ENCODE measurements around the gene NLRP10.
A peak's percentile ranks its signal among the peaks of the same experiment; 100 is the strongest.
"Not testable (repeated sequence)": the region's sequence is repeated elsewhere in the genome, so short reads cannot be mapped to it uniquely, and the experiment has no call there.

The NLRP10 gene

DNA sequence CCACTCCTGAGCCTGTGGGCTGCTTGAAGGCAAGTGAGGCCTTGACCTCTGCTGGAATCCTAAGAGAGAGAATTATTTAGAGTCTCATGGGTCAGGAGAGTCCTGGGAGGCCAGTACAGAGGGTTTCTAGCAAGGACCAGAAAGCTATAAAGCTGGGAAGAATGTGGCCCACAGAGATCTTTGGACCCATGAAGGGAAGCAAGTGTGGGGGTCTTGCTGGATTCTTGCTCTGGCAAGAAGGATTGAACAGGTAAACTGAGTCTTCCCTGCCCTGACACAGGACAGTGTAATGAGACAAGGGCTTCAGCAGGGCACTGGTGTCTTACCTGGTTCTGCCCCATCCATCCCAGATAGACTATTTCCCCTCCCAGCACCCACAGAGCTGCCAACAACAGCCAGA, 40.3 kb upstream of the NLRP10 start:
- TF ChIP-seq, protein P1, sequence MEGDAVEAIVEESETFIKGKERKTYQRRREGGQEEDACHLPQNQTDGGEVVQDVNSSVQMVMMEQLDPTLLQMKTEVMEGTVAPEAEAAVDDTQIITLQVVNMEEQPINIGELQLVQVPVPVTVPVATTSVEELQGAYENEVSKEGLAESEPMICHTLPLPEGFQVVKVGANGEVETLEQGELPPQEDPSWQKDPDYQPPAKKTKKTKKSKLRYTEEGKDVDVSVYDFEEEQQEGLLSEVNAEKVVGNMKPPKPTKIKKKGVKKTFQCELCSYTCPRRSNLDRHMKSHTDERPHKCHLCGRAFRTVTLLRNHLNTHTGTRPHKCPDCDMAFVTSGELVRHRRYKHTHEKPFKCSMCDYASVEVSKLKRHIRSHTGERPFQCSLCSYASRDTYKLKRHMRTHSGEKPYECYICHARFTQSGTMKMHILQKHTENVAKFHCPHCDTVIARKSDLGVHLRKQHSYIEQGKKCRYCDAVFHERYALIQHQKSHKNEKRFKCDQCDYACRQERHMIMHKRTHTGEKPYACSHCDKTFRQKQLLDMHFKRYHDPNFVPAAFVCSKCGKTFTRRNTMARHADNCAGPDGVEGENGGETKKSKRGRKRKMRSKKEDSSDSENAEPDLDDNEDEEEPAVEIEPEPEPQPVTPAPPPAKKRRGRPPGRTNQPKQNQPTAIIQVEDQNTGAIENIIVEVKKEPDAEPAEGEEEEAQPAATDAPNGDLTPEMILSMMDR (conservative IDR thresholded peaks at IDR 0.05; ENCODE audit: low read depth, low read length): no peak
- no peak for DNase-seq (ENCODE audit: low read depth)
- no peak overlapping the region for H3K4me3 ChIP-seq (ENCODE audit: low read depth, low read length)

DNA sequence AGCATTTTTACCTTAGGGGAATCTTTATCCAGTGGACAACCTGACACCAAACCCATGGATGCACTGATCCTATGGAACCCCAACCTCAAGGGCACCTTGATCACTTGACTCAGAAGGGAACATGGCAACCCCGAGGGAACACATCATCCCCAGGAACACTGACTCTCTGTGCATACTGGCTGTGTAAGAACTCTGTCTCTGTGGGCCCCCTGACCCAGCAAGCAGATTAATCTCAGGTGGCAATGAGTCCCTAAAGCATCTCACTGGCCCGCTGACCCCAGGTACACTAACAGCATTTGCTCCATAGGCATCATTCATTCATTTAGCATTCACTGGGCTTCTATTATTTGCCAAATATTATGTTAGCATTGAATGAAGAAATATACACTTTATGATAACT, 38.8 kb upstream of the NLRP10 start:
- TF ChIP-seq, protein P1 (conservative IDR thresholded peaks at IDR 0.05; ENCODE audit: low read depth, low read length): no peak
- no peak for DNase-seq (ENCODE audit: low read depth)

DNA sequence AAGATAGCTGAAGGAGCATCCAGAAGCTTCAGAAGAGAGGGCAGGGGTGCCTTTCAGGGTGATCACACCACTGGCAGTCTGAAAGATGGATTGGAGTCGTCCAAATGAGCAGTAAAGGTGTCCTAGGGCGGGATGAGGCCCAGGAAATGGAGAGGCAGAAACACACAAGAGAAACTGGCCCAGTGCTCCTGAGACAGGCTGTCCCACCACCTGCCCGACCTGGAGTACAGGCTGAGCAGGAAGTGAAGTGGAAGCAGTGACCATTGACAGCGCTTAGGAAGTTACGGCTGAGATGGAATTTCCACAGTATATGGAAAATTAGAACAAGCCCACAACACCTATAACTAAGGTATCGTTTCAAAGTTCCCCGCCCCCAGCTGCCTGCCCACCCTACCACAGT, 37.9 kb upstream of the NLRP10 start:
- TF ChIP-seq, protein P1 (conservative IDR thresholded peaks at IDR 0.05; ENCODE audit: low read depth, low read length): no peak
- no peak for DNase-seq (ENCODE audit: low read depth)
- no peak overlapping the region for H3K4me3 ChIP-seq (ENCODE audit: low read depth, low read length)

More for the DNA sequence above, 38.8 kb upstream of the NLRP10 start:
- H3K4me3 ChIP-seq (ENCODE audit: low read depth, low read length): no peak overlapping the region

DNA sequence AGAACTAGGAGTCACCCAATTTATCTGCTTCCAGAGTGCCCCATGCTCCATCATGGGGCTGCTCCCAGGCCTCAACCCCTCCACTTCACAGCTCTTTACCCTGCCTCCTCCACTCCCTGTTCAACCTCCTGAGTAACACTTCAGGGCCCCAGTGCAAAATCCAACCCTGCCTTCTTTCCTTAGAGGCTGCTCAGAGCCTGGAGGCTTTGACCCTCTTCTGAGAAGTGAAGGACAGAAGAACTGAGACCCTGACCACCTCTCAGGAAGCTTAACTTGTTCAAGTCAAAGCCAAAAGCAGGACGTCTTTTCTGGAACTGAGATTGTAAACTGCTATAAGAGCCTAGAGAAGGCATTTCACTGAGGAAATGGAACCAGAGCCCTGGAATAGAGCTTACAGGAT, 37.4 kb upstream of the NLRP10 start:
- TF ChIP-seq, protein P1 (conservative IDR thresholded peaks at IDR 0.05; ENCODE audit: low read depth, low read length): no peak
- H3K4me3 ChIP-seq (ENCODE audit: low read depth, low read length): no peak overlapping the region
- no peak for DNase-seq (ENCODE audit: low read depth)

DNA sequence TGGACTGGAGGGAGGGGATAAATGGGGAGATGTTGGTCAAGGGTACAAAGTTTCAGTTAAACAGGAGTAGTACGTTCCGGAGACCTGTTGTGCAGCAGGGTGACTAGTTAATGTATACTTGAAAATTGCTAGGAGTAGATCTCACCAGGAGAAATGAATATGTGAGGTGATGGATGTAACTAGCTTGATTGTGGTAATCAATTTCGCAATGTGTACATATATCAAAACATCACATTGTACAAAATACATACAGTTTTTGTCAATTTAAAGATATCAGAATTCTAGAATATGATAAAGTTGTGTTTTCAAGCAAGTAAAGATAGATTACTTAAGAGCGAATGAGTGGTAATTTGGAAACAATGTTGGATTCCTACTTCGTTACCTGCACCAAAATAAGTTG, 35.1 kb upstream of the NLRP10 start:
- no peak for DNase-seq (ENCODE audit: low read depth)
- TF ChIP-seq, protein P1 (conservative IDR thresholded peaks at IDR 0.05; ENCODE audit: low read depth, low read length): no peak

DNA sequence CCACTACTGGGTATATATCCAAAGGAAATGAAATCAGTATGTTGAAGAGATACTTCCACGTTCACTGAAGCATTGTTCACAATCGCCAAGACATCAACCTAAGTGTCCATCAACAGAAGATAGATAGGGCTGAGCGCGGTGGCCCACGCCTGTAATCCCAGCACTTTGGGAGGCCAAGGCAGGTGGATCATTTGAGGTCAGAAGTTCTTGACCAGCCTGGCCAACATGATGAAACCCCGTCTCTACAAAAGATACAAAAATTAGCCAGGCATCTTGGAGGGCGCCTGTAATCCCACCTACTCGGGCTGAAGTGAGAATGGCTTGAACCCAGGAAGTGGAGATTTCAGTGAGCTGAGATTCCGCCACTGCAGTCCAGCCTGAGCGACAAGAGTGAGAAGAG, 34.5 kb upstream of the NLRP10 start:
- TF ChIP-seq, protein P1 (conservative IDR thresholded peaks at IDR 0.05; ENCODE audit: low read depth, low read length): no peak
- no peak for DNase-seq (ENCODE audit: low read depth)
- H3K4me3 ChIP-seq (ENCODE audit: low read depth, low read length): no peak overlapping the region

More for the DNA sequence above, 35.1 kb upstream of the NLRP10 start:
- H3K4me3 ChIP-seq (ENCODE audit: low read depth, low read length): no peak overlapping the region

DNA sequence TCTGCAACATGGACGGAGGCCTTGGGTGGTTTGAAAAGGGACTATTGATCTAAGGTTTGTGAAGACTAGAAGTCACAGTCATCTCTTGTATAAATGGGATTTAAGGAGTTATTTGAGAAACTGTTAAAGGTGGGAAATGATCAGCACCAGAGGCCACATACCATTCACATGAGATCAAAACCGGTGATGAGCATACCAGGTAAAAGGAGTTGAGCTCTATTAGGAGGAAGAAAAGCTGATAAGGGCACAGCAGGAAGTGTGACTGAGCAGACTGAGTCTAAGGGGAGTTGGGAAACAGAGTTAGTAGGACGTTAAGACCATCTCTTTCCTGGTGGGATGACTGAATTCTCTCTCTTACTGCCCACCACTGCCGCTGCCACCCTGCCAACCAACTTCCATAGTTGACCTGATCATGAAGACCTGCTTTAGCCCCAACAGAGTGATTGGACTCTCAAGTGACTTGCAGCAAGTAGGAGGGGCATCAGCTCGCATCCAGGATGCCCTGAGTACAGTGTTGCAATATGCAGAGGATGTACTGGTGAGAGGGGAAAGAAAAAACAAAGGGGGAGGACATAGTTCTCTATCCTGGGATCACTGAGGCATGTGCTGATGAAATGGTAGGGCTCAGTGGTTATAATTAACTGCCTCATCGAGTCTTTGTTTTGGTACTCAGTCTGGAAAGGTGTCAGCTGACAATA, 29.5 kb upstream of the NLRP10 start:
- TF ChIP-seq, protein P1 (conservative IDR thresholded peaks at IDR 0.05; ENCODE audit: low read depth, low read length): no peak
- no peak for DNase-seq (ENCODE audit: low read depth)
- H3K4me3 ChIP-seq (ENCODE audit: low read depth, low read length): no peak overlapping the region

DNA sequence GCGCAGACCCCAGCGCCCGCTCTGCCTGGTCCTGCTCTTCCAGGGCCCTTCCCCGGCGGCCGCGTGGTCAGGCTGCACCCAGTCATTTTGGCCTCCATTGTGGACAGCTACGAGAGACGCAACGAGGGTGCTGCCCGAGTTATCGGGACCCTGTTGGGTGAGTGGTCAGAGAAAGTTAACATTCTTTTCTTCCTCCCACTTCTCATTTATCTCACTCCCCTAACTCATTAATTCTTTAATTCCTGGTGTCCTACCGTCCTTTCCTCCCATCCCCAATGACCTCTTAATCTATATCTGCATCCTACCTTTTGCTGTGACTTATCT, 22.3 kb upstream of the NLRP10 start:
- H3K4me3 ChIP-seq (ENCODE audit: low read depth, low read length): peak overlapping the region; percentile 74
- not testable (repeated sequence) for DNase-seq (ENCODE audit: low read depth)

All from choroid plexus epithelial cell (primary cell).